Neural cell (in vitro differentiated cells): ENCODE results near the gene PDLIM5.

Experiments
- CTCF ChIP-seq: fragments of 450-650 bp; IDR thresholded peaks from 2 replicates; pipeline ENCODE4 v1.5.1; 2014; ENCODE audit warnings: antibody characterized with exemption, mild to moderate bottlenecking, moderate library complexity; ENCODE audit not compliant: poor library complexity, severe bottlenecking
- EP300 ChIP-seq: fragments of 450-650 bp; conservative IDR thresholded peaks from 2 replicates; pipeline ENCODE4 v1.6.1; 2014; ENCODE audit warnings: antibody characterized with exemption, mild to moderate bottlenecking, moderate library complexity; ENCODE audit not compliant: poor library complexity, severe bottlenecking
- EZH2 ChIP-seq: fragments of 200-600, 300-800 bp; shearing (Covaris generic), sonication (generic); IDR thresholded peaks from 2 replicates; pipeline ENCODE4 v1.6.1; 2014; ENCODE audit warnings: antibody characterized with exemption, low read length, borderline replicate concordance, mild to moderate bottlenecking; ENCODE audit not compliant: insufficient read depth, poor library complexity, severe bottlenecking
- MXI1 ChIP-seq: fragments of 450-650 bp; conservative IDR thresholded peaks from 2 replicates; pipeline ENCODE4 v1.6.1; 2014; ENCODE audit warnings: antibody characterized with exemption, mild to moderate bottlenecking; ENCODE audit not compliant: poor library complexity, severe bottlenecking
- POLR2AphosphoS5 ChIP-seq: IDR thresholded peaks from 2 replicates; pipeline ENCODE4 v1.6.1; 2012
- RAD21 ChIP-seq: fragments of 450-650 bp; conservative IDR thresholded peaks from 2 replicates; pipeline ENCODE4 v1.6.1; 2014; ENCODE audit warnings: antibody characterized with exemption, mild to moderate bottlenecking, moderate library complexity
- REST ChIP-seq: IDR thresholded peaks from 2 replicates; pipeline ENCODE4 v1.6.1; 2012; ENCODE audit warnings: borderline replicate concordance
- SMC3 ChIP-seq: fragments of 450-650 bp; conservative IDR thresholded peaks from 2 replicates; pipeline ENCODE4 v1.6.1; 2014; ENCODE audit warnings: antibody characterized with exemption, mild to moderate bottlenecking, moderate library complexity; ENCODE audit not compliant: poor library complexity
- TAF1 ChIP-seq: IDR thresholded peaks from 2 replicates; pipeline ENCODE4 v1.6.1; 2012; ENCODE audit warnings: low read depth

DNA sequence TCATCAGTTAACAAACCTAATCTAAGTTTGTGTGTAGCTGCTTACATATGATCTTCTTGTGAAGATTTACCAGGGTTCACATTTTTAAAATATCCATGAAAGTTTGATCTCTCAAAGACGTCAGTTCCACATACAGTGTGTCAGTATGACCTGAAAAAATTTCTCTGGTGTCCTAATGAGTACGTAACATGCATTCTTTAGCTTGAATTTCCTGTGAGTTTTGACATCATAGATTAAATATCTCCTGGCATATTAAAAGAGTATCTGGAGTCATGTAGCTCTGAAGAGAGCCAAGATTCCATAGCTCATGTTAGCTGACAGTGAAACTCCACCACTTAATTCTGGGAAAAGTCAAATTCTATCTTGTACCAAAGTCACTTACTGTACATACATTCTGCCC is 43.9 kb upstream of the PDLIM5 start:
- TF ChIP-seq CTCF = no peak
- no peak for TF ChIP-seq POLR2AphosphoS5
- no peak for TF ChIP-seq EZH2
- TF ChIP-seq EP300 = no peak
- TF ChIP-seq REST = no peak
- TF ChIP-seq RAD21 = no peak
- no peak for TF ChIP-seq SMC3
- TF ChIP-seq TAF1 = no peak
- TF ChIP-seq MXI1 = no peak
